HCT116 (cell line): ENCODE measurements around the gene DCAF15. TPM values are rescaled to one million over a fixed set of nuclear protein-coding genes. Genes with fewer than 3 reads are reported as not detected.

ENCODE experiments used
- ATAC-seq: fragments of 200-7000 bp; cut with Tn5 transposase; 2 replicates; pipeline ENCODE4 v1.9.1; 2020; ENCODE audit warnings: mild to moderate bottlenecking, moderate library complexity
- BruUV-seq: library from RNA; stranded (reverse); fragments of 400-500 nt; replicated peaks from 2 replicates; lab custom pipeline; 2021; lab: Mats Ljungman, UMichigan
- CTCF ChIA-PET: fragments of 300-600 bp; sonication (Branson Sonifier 250); formaldehyde crosslinking; loops from one replicate; lab custom pipeline; 2021; ENCODE audit warnings: antibody characterized with exemption; lab: Charles Lee
- POLR2A ChIA-PET: fragments of 300-600, 350-600 bp; sonication (Branson Sonifier 250); formaldehyde crosslinking; loops from one replicate; lab custom pipeline; 2021; ENCODE audit warnings: antibody characterized with exemption; lab: Charles Lee
- RAD21 ChIA-PET, 2 experiments: fragments of 300-600 bp; sonication (Branson Sonifier 250); formaldehyde crosslinking; loops; one replicate each; lab custom pipeline; 2023; ENCODE audit warnings: low total read pairs in 2 of 2; ENCODE audit not compliant: uncharacterized antibody in 2 of 2, unreplicated experiment in 2 of 2, low non-redundant PET in 1 of 2; lab: Charles Lee
- DNase-seq: peaks from one replicate; pipeline ENCODE4 v3.0.0-alpha.2; 2010; ENCODE audit warnings: low read depth, low spot score
- H2AFZ ChIP-seq: fragments of 200-600 bp; shearing (Covaris generic), sonication (generic); 2 replicates; pipeline ENCODE4 v1.6.1; 2017; ENCODE audit warnings: low read depth, mixed run types, mixed read lengths, antibody characterized with exemption, low read length; ENCODE audit not compliant: poor library complexity, severe bottlenecking
- H3K27ac ChIP-seq: 2 replicates; pipeline ENCODE4 v1.5.1; 2012; ENCODE audit warnings: low read depth, low read length
- H3K27me3 ChIP-seq: fragments of 200-600 bp; sonication (generic); 2 replicates; pipeline ENCODE4 v1.6.1; 2016; ENCODE audit warnings: mixed run types, low read length, mixed read lengths; ENCODE audit not compliant: insufficient read depth
- H3K36me3 ChIP-seq, 2 experiments: fragments of 200-500 bp in 1 of 2; fragments of 200-600 bp in 1 of 2; sonication (Bioruptor generic) in 1 of 2; sonication (generic) in 1 of 2; 2 replicates each; pipeline versions ENCODE4 v1.5.1 to v1.6.1; 2014 to 2016; ENCODE audit warnings: low read length in 2 of 2, inconsistent platforms in 1 of 2, mixed read lengths in 1 of 2, mixed run types in 1 of 2; ENCODE audit not compliant: insufficient read depth in 2 of 2, control insufficient read depth in 1 of 2
- H3K4me1 ChIP-seq, 2 experiments: fragments of 200-600 bp in 1 of 2; sonication (generic) in 1 of 2; 2 replicates each; pipeline versions ENCODE4 v1.5.1 to v1.6.1; 2012 to 2017; ENCODE audit warnings: low read length in 2 of 2, inconsistent platforms in 1 of 2, mild to moderate bottlenecking in 1 of 2, mixed read lengths in 1 of 2, mixed run types in 1 of 2, moderate library complexity in 1 of 2; ENCODE audit not compliant: insufficient read depth in 2 of 2, control insufficient read depth in 1 of 2
- H3K4me2 ChIP-seq: fragments of 200-600 bp; sonication (generic); 2 replicates; pipeline ENCODE4 v1.6.1; 2017; ENCODE audit warnings: mixed run types, low read length, mixed read lengths
- H3K4me3 ChIP-seq, 2 experiments: fragments of 200-600 bp in 1 of 2; sonication (generic) in 1 of 2; replicated peaks in 1 of 2; 2 replicates each; pipeline ENCODE4 v1.5.1; 2011 to 2016; ENCODE audit warnings: low read length in 2 of 2, control low read depth in 1 of 2, low read depth in 1 of 2, mild to moderate bottlenecking in 1 of 2, mixed read lengths in 1 of 2, mixed run types in 1 of 2
- H3K79me2 ChIP-seq: fragments of 200-600 bp; sonication (generic); 2 replicates; pipeline ENCODE4 v1.6.1; 2017; ENCODE audit warnings: mild to moderate bottlenecking, mixed run types, low read length, moderate library complexity, mixed read lengths; ENCODE audit not compliant: insufficient read depth
- H3K9ac ChIP-seq: fragments of 200-600 bp; sonication (generic); 2 replicates; pipeline ENCODE4 v1.6.1; 2016; ENCODE audit warnings: low read length, mixed read lengths
- H3K9me2 ChIP-seq: fragments of 200-600 bp; sonication (generic), shearing (Covaris generic); 2 replicates; pipeline ENCODE4 v1.6.1; 2017; ENCODE audit warnings: mixed run types, mild to moderate bottlenecking, moderate library complexity; ENCODE audit not compliant: insufficient read depth
- H3K9me3 ChIP-seq, 2 experiments: fragments of 200-500 bp in 1 of 2; fragments of 200-600 bp in 1 of 2; sonication (Bioruptor generic) in 1 of 2; sonication (generic) in 1 of 2; 2 replicates each; pipeline ENCODE4 v1.6.1; 2014 to 2017; ENCODE audit warnings: low read length in 2 of 2, mixed read lengths in 2 of 2, inconsistent platforms in 1 of 2, low read depth in 1 of 2, mild to moderate bottlenecking in 1 of 2, mixed run types in 1 of 2, moderate library complexity in 1 of 2; ENCODE audit not compliant: control insufficient read depth in 1 of 2, insufficient read depth in 1 of 2
- H4K20me1 ChIP-seq: fragments of 200-600 bp; sonication (generic), shearing (Covaris generic); 2 replicates; pipeline ENCODE4 v1.6.1; 2017; ENCODE audit warnings: mixed run types, mild to moderate bottlenecking, moderate library complexity; ENCODE audit not compliant: insufficient read depth
- ATF3 ChIP-seq: IDR thresholded peaks from 2 replicates; pipeline ENCODE4 v1.6.1; 2012
- CTCF ChIP-seq, 3 experiments: fragments of 200-600 bp in 1 of 3; sonication (generic) in 1 of 3; IDR thresholded peaks in 2 of 3; conservative IDR thresholded peaks in 1 of 3; 2 replicates each; pipeline ENCODE4 v1.5.1; 2012 to 2017; ENCODE audit warnings: low read depth in 2 of 3, low read length in 2 of 3, antibody characterized with exemption in 1 of 3, borderline replicate concordance in 1 of 3, control low read depth in 1 of 3, mild to moderate bottlenecking in 1 of 3, mixed read lengths in 1 of 3, mixed run types in 1 of 3, moderate library complexity in 1 of 3; ENCODE audit not compliant: insufficient read depth in 1 of 3
- SIN3A ChIP-seq: IDR thresholded peaks from 2 replicates; pipeline ENCODE4 v1.6.1; 2012; ENCODE audit warnings: low read depth
- SP1 ChIP-seq: IDR thresholded peaks from 2 replicates; pipeline ENCODE4 v1.6.1; 2012; ENCODE audit warnings: low read depth
- TCF7L2 ChIP-seq: IDR thresholded peaks from 2 replicates; pipeline ENCODE4 v1.7.0; 2011; ENCODE audit warnings: borderline replicate concordance, inconsistent platforms; ENCODE audit not compliant: insufficient read depth, insufficient read length; ENCODE audit errors: extremely low read depth
- ZFX ChIP-seq: fragments of 450-650 bp; IDR thresholded peaks from 2 replicates; pipeline ENCODE4 v1.6.1; 2017
- intact Hi-C: fragments of 100-400 bp; cut with micrococcal nuclease; formaldehyde crosslinking; loops from 2 replicates; pipeline ENCODE4 v1.10.0; 2022
- total RNA-seq: library from RNA; stranded (reverse); gene quantifications from one replicate; pipeline ENCODE4 v1.2.1, GENCODE V29; 2021; ENCODE audit not compliant: unreplicated experiment
- TF ChIP-seq, protein P1 (sequence below): IDR thresholded peaks from 2 replicates; pipeline ENCODE4 v1.6.1; 2012; ENCODE audit warnings: low read depth

DCAF15 gene
- total RNA-seq, 1 experiment from 2014 or later: 46.2 TPM

DNA sequence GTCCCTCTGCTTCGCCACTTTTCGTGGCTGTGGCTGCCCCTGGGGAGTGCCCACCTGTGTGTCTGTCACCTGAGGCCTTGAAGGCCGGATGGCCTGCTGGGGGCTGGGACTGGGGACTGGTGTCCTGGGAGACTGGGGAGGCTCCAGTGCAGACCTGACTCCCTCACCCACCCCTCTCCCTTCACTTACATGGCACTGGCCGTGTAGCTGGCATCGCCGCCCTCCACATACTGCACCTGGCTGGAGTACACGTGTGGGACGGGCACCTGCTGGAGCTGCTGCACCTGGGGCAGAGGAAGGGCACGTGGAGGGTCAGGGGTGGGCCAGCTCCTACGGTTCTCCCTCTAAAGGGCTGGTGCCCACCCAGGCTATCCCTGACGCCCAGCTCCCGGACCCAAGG lies 25.5 kb downstream of the DCAF15 start:
- Histone ChIP-seq H3K4me1 (peaks cover 0 to 10% of the 10 kb centered on the region in 2 experiments; a peak in 3 of 4 replicates), H4K20me1 (no peaks in the 10 kb centered on the region), H3K79me2 (no peaks in the 10 kb centered on the region), H3K9me3 (no peaks in the 10 kb centered on the region), H3K27me3 (no peaks in the 10 kb centered on the region), H3K9ac (no peak overlapping the region), H3K36me3 (no peaks in the 10 kb centered on the region; a peak in 1 of 4 replicates), H3K27ac (no peak overlapping the region)
- no peak for DNase-seq
- ChIA-PET RAD21 (no interaction called here), POLR2A (no interaction called here)
- intact Hi-C loops: no loop called here
- TF ChIP-seq CTCF (IDR thresholded peaks at IDR 0.05 in 2 of 3, conservative IDR thresholded peaks at IDR 0.05 in 1 of 3; ENCODE audit: borderline replicate concordance in 1 of 3, insufficient read depth in 1 of 3, low read depth in 2 of 3, low read length in 2 of 3): no peak
- TF ChIP-seq SIN3A: no peak
- no peak for TF ChIP-seq ZFX
- TF ChIP-seq ATF3: no peak
- no peak for TF ChIP-seq SP1
- TF ChIP-seq, protein P1, sequence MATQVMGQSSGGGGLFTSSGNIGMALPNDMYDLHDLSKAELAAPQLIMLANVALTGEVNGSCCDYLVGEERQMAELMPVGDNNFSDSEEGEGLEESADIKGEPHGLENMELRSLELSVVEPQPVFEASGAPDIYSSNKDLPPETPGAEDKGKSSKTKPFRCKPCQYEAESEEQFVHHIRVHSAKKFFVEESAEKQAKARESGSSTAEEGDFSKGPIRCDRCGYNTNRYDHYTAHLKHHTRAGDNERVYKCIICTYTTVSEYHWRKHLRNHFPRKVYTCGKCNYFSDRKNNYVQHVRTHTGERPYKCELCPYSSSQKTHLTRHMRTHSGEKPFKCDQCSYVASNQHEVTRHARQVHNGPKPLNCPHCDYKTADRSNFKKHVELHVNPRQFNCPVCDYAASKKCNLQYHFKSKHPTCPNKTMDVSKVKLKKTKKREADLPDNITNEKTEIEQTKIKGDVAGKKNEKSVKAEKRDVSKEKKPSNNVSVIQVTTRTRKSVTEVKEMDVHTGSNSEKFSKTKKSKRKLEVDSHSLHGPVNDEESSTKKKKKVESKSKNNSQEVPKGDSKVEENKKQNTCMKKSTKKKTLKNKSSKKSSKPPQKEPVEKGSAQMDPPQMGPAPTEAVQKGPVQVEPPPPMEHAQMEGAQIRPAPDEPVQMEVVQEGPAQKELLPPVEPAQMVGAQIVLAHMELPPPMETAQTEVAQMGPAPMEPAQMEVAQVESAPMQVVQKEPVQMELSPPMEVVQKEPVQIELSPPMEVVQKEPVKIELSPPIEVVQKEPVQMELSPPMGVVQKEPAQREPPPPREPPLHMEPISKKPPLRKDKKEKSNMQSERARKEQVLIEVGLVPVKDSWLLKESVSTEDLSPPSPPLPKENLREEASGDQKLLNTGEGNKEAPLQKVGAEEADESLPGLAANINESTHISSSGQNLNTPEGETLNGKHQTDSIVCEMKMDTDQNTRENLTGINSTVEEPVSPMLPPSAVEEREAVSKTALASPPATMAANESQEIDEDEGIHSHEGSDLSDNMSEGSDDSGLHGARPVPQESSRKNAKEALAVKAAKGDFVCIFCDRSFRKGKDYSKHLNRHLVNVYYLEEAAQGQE: no peak
- no peak for TF ChIP-seq TCF7L2
- TF ChIP-seq, all 23 proteins: peak for 0
- CTCF ChIA-PET: no interaction called here
- H3K4me2 ChIP-seq: no peak overlapping the region
- no peak overlapping the region for H2AFZ ChIP-seq
- H3K4me3 ChIP-seq: no peak overlapping the region
- no TSS peak for BruUV-seq
- H3K9me2 ChIP-seq: no peaks in the 10 kb centered on the region
- no peak for ATAC-seq
